Measurements from ENCODE around the gene SPANXN3.
"Not testable (repeated sequence)": the region's sequence is repeated elsewhere in the genome, so short reads cannot be mapped to it uniquely, and the experiment has no call there.

Gene SPANXN3, protein sequence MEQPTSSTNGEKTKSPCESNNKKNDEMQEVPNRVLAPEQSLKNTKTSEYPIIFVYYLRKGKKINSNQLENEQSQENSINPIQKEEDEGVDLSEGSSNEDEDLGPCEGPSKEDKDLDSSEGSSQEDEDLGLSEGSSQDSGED

DNA sequence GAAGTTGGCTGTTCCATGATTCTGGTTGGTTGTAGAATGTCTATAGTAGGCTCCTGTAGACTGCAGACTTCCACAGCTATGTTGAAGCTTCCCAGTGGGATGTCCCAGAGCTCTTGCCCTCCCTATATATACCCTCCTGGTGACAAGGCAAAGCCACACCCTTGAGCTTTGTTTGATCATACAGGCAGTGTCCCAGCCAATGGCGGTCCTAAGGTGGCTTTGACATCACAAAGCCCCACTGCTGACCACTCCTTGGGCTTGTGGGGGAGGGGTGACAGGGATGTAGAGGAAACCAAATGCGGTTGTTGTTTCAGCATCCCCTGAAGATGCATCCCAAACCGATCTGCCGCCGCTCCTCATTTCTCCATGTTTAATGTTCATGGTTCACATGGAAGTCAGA is at the start of gene SPANXN3:
Gene SPANXN3, minus strand, starts transcription at position 101 of the 400 bp plus-strand sequence. Its CDS starts 84 bp downstream, at position 17.
- not testable (repeated sequence) for DNase-seq (ENCODE audit: low read depth)

DNA sequence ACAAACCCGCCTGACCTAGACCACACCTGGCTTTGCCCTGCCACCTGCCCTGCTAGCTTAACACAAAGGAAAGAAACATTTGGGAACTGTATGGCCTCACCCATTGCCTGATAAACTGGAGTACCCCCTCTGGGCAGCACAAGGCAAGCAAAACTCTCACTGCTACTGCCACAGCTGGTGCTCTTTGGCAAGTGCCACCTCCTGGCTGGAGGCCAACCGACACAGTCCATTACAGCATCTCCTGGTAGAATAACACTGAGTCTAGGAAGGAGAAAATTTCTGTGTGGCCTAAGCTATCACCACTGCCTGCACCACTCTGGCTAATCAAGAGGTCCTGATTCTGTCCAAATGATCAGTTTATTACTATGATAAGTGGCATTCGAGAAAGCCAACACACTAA is 18.9 kb upstream of the SPANXN3 start:
- no peak for DNase-seq (ENCODE audit: low read depth)

DNA sequence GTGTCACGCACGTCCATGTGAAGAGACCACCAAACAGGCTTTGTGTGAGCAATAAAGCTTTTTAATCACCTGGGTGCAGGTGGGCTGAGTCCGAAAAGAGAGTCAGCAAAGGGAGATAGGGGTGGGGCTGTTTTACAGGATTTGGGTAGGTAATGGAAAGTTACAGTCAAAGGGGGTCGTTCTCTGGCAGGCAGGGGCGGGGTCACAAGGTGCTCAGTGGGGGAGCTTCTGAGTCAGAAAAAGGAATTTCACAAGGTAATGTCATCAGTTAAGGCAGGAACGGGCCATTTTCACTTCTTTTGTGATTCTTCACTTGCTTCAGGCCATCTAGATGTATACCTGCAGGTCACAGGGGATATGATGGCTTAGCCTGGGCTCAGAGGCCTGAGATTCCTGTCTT is 15.1 kb downstream of the SPANXN3 start:
- DNase-seq (ENCODE audit: low read depth), result not testable (repeated sequence)

DNA sequence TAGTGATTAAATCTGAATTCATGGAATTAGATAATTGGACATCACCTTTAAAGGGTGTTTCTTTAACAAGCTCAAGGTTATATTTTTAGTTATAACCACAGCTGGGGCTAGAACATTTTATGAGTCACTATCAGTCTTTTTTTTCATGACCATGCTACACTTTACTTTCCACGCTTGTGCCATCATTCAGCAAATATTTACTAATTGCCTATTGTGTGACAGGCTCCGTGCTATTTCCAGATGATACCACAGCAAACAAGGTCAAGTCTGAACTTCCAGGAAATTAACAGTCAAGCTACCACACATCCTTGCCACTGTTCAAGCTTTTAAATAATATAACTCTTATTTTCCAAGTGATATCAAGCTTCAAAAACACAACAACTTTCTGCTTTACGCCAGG is 16.5 kb downstream of the SPANXN3 start:
- no peak for DNase-seq (ENCODE audit: low read depth)

DNA sequence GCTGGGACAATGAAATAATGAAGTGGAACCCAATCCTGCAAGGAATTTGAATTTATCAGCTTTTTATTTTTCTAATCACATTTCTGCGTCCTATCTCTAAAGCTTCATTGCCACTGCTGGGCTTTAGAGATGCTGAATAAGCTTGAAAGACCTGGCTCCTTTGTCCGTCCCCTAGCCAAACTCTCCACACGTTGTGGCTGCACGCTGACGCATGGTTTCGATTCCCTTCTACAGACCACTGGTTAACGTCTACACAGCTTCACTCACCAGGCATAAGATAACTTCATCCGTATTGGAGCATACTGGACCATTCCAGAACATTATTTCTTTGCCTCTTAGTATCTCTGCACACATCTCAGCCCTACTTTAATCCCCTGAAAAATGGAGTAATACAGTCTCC is 31.2 kb downstream of the SPANXN3 start:
- no peak for DNase-seq (ENCODE audit: low read depth)

DNA sequence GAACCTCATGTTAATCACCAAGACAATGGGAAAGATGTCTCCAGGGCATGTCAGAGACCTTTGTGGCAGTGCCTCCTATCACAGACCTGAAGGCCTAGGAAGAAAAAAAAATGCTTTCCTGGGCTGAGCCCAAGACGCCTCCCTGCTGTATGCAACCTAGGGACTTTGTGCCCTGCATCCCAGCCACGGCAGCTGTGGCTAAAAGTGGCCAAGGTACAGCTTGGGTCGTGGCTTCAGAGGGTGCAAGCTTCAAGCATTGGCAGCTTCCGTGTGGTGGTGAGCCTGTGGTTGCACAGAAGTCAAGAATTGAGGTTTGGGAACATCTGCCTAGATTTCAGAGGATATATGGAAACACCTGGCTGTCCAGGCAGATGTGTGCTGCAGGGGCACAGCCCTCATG is 40.5 kb downstream of the SPANXN3 start:
- DNase-seq (ENCODE audit: low read depth), result no peak

DNA sequence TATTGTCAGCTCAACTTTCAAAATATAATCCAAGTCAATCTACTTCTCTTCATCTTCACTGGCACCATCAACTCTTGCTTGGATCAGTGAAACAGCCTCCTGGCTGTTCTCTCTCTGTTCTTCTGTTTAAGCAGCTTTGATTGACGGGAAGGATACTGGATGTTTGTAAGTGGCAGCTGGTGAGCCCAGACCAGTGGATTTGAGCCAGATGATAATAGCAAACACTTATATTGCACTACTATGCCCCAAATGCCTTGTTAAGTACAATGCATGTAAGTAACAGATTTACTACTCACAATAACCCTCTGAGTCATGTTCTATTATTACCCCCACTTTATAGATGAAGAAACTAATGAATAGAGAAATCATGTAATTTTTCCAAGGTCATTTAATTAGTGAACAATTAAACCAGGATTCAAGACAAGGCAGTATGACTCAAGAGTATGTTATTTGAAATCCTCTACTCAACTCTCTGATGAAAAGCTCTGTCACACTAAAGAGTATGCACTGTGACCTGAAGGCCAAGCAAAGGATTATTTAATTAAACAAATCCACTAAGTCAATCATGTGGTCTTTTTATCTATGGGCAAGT is 44.8 kb downstream of the SPANXN3 start:
- no peak for DNase-seq (ENCODE audit: low read depth)

DNA sequence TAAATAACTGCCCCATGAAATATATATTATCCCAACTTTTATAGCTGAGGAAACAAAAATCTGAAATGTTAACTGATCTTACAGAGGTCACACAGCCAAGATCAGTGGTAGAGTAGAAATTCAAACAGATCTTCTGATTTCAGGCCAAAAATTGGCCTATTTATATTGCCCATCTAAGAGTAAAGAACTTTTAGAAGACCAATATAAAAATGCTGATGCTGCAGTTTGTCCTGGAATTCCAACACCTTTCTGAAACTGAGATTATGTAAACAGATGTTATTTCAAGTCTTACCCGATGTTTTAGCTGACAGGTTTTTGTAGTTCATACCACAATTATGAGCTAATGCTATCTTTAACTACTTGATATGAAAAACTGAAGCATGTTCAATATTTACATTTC is 51.1 kb downstream of the SPANXN3 start:
- no peak for DNase-seq (ENCODE audit: low read depth)

DNA sequence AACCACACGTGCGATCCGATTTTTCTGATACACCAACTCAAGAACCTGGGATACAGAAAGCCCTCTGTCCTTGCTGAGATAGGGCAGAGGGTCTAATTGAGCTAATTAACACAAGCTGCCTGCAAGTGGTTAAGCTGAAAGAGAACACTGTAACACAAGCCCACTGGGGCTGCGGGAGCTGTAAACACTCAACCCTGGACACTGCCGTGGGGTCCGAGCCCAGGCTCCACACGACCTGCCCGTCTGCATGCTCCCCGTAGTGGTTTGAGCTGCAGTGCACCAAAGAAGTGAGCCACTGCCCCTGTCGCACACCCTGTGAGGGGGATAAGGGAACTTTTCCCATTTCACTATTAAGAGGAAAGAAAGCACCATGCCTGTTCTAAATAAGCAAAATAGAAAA is 54.6 kb downstream of the SPANXN3 start:
- no peak for DNase-seq (ENCODE audit: low read depth)

DNA sequence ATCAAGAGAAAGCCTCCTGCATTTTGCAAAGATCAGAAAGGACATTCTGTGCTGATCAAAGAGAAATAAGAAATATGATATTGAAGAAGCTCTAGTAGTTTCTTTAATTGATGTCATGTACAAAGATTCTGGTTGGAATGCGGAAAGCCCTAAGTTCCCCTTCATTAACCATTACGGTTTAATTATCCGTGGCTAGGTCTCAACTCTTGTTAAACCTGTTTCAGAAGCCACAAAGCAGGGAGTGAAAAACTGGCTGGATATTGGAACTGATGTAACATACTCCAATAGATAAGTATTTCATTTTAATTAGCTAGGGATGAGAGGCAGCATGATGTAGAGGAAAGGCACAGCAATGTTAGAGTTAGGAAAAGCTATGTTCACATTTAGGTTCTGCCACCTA is 55.7 kb downstream of the SPANXN3 start:
- no peak for DNase-seq (ENCODE audit: low read depth)
